B cell (primary cell): ENCODE measurements around the gene SPA17. TPM values are rescaled to one million over a fixed set of nuclear protein-coding genes. Genes with fewer than 3 reads are reported as not detected.

Experiments
- ATAC-seq: fragments of 200-7000 bp; cut with Tn5 transposase; one replicate; pipeline ENCODE4 v1.10.0; 2021; ENCODE audit warnings: low read depth, mild to moderate bottlenecking, moderate number of reproducible peaks, moderate library complexity
- CTCF ChIA-PET: fragments of 350-600 bp; sonication (Branson Sonifier 250); formaldehyde crosslinking; loops from one replicate; lab custom pipeline; 2021; ENCODE audit warnings: antibody characterized with exemption, inconsistent platforms; lab: Charles Lee
- POLR2A ChIA-PET: fragments of 350-600 bp; sonication (Branson Sonifier 250); formaldehyde crosslinking; loops from one replicate; lab custom pipeline; 2021; ENCODE audit warnings: antibody characterized with exemption; lab: Charles Lee
- DNase-seq: peaks from one replicate; pipeline ENCODE4 v3.0.0; 2013
- H2AFZ ChIP-seq: 2 replicates; pipeline ENCODE4 v1.6.1; 2012; ENCODE audit warnings: mild to moderate bottlenecking, low read depth, low read length; ENCODE audit not compliant: insufficient read depth, poor library complexity, severe bottlenecking
- H3K27ac ChIP-seq, 2 donors: 1 replicate in 1 of 2; 2 replicates in 1 of 2; pipeline ENCODE4 v1.5.1; 2012 to 2013; ENCODE audit warnings: low read length in 2 of 2, mild to moderate bottlenecking in 2 of 2, moderate library complexity in 1 of 2
- H3K27me3 ChIP-seq, 4 experiments: fragments of 200-600 bp in 1 of 4; sonication (generic) in 1 of 4; replicated peaks in 1 of 4; 1 replicate in 2 of 4; 2 replicates in 2 of 4; pipeline versions ENCODE4 v1.6.1 to v1.7.0; 2013 to 2016; ENCODE audit warnings: low read length in 3 of 4, mild to moderate bottlenecking in 2 of 4, mixed read lengths in 1 of 4, moderate library complexity in 1 of 4; ENCODE audit not compliant: insufficient read depth in 4 of 4, control insufficient read depth in 3 of 4; ENCODE audit errors: control extremely low read depth in 1 of 4
- H3K36me3 ChIP-seq, 2 experiments: replicated peaks in 1 of 2; 1 replicate in 1 of 2; 2 replicates in 1 of 2; pipeline versions ENCODE4 v1.6.1 to v1.7.1; 2013; ENCODE audit warnings: low read length in 1 of 2; ENCODE audit not compliant: insufficient read depth in 2 of 2, control insufficient read depth in 1 of 2; ENCODE audit errors: control extremely low read depth in 1 of 2, extremely low read depth in 1 of 2
- H3K4me1 ChIP-seq, 2 donors: fragments of 200-600 bp in 1 of 2; sonication (generic) in 1 of 2; 1 replicate in 1 of 2; 2 replicates in 1 of 2; pipeline versions ENCODE4 v1.5.1 to v1.6.1; 2013 to 2017; ENCODE audit warnings: low read length in 2 of 2; ENCODE audit not compliant: control insufficient read depth in 2 of 2, insufficient read depth in 2 of 2
- H3K4me2 ChIP-seq: replicated peaks from 2 replicates; pipeline ENCODE3; 2012; ENCODE audit warnings: mild to moderate bottlenecking, low read depth, low read length; ENCODE audit not compliant: poor library complexity, severe bottlenecking
- H3K4me3 ChIP-seq, 5 experiments: fragments of 200-600 bp in 1 of 5; sonication (generic) in 1 of 5; 1 replicate in 3 of 5; 2 replicates in 2 of 5; pipeline versions ENCODE4 v1.5.1 to v1.7.0; 2011 to 2016; ENCODE audit warnings: low read length in 4 of 5, mild to moderate bottlenecking in 4 of 5, low read depth in 2 of 5, control low read depth in 1 of 5, moderate library complexity in 1 of 5; ENCODE audit not compliant: insufficient read depth in 1 of 5; ENCODE audit errors: control extremely low read depth in 1 of 5, extremely low read depth in 1 of 5
- H3K79me2 ChIP-seq: fragments of 200-600 bp; sonication (generic); one replicate; pipeline ENCODE4 v1.6.0; 2016; ENCODE audit warnings: low read length; ENCODE audit not compliant: control insufficient read depth, insufficient read depth
- H3K9ac ChIP-seq: fragments of 200-600 bp; sonication (generic); 2 replicates; pipeline ENCODE4 v1.6.1; 2017; ENCODE audit warnings: mild to moderate bottlenecking, low read length, moderate library complexity
- H3K9me3 ChIP-seq, 3 donors: one replicate each; pipeline versions ENCODE4 v1.6.1 to v1.7.1; 2013; ENCODE audit warnings: low read length in 2 of 3; ENCODE audit not compliant: control insufficient read depth in 2 of 3, insufficient read depth in 1 of 3; ENCODE audit errors: control extremely low read depth in 1 of 3
- H4K20me1 ChIP-seq: 2 replicates; pipeline ENCODE4 v1.6.0; 2012; ENCODE audit warnings: mild to moderate bottlenecking, low read length; ENCODE audit not compliant: insufficient read depth, control insufficient read depth, poor library complexity, severe bottlenecking
- H3K27ac Mint-ChIP-seq: one replicate; pipeline ENCODE4 v1.8.0; 2021; ENCODE audit warnings: mixed read lengths
- H3K27me3 Mint-ChIP-seq: one replicate; pipeline ENCODE4 v1.8.0; 2021; ENCODE audit warnings: mixed read lengths
- H3K4me1 Mint-ChIP-seq: one replicate; pipeline ENCODE4 v1.8.0; 2021; ENCODE audit warnings: mixed read lengths
- H3K4me3 Mint-ChIP-seq: one replicate; pipeline ENCODE4 v1.8.0; 2021; ENCODE audit warnings: mixed read lengths
- H3K9me3 Mint-ChIP-seq: one replicate; pipeline ENCODE4 v1.8.0; 2022; ENCODE audit warnings: mixed read lengths; ENCODE audit not compliant: insufficient read depth
- CTCF ChIP-seq: fragments of 200-600 bp; IDR thresholded peaks from one replicate; pipeline ENCODE4 v1.8.0; 2022; ENCODE audit warnings: antibody characterized with exemption, mild to moderate bottlenecking
- EZH2 ChIP-seq: IDR thresholded peaks from 2 replicates; pipeline ENCODE4 v1.6.1; 2012; ENCODE audit warnings: borderline replicate concordance, low read depth, mild to moderate bottlenecking, moderate library complexity, low read length; ENCODE audit not compliant: insufficient read depth, poor library complexity, severe bottlenecking
- WGBS: methylation state at CpG from one replicate; pipeline ENCODE4 v1.1.5; 2013; ENCODE audit warnings: missing lambda C conversion rate; ENCODE audit not compliant: insufficient coverage; 5-methylcytosine and 5-hydroxymethylcytosine counted together
- intact Hi-C: fragments of 100-400 bp; cut with micrococcal nuclease; formaldehyde crosslinking; loops from one replicate; pipeline ENCODE4 v1.10.0; 2022
- polyA plus RNA-seq: library from polyadenylated mRNA; depleted of rRNA; stranded (reverse); fragments of >200 nt; gene quantifications from 2 replicates; pipeline ENCODE4 v1.2.3, GENCODE V29; 2012
- total RNA-seq, 2 donors: library from RNA; stranded (reverse); fragments of 120-200 nt in 1 of 2; gene quantifications; 1 replicate in 1 of 2; 2 replicates in 1 of 2; pipeline versions ENCODE4 v1.2.3 to v1.2.4, GENCODE V29; 2013 to 2022

Gene SPA17
- total and polyA plus RNA-seq, 2 donors (not counting 1 experiment from before 2014, with no cell fraction given) = 0.21 to 0.76 TPM

GRCh38 chr11:124719534-124719933 is 45.8 kb downstream of the SPA17 start:
- peaks cover 78% of the 10 kb centered on the region for H3K27me3 Mint-ChIP-seq
- Histone ChIP-seq H4K20me1 (no peaks in the 10 kb centered on the region), H3K9ac (no peak overlapping the region), H3K27ac (no peak overlapping the region), H3K27me3 (peaks cover 0 to 56% (median 35%) of the 10 kb centered on the region in 4 experiments), H3K9me3 (no peaks in the 10 kb centered on the region), H3K4me3 (no peak overlapping the region), H3K4me1 (peaks cover 32 to 41% of the 10 kb centered on the region in 2 donors), H2AFZ (no peak overlapping the region), H3K36me3 (no peaks in the 10 kb centered on the region), H3K79me2 (no peaks in the 10 kb centered on the region), H3K4me2 (no peak overlapping the region)
- H3K27ac Mint-ChIP-seq = no peak overlapping the region
- ATAC-seq (no peak), DNase-seq (no peak)
- intact Hi-C loops = no loop called here
- H3K4me3 Mint-ChIP-seq = no peak overlapping the region
- ChIA-PET POLR2A (no interaction called here), CTCF (no interaction called here)
- peaks cover 50% of the 10 kb centered on the region for H3K4me1 Mint-ChIP-seq
- TF ChIP-seq EZH2 = no peak
- TF ChIP-seq CTCF = no peak
- no peaks in the 10 kb centered on the region for H3K9me3 Mint-ChIP-seq
- WGBS = 90% methylated on average over 2 of the region's 2 CpGs

- peaks cover 70% of the 10 kb centered on the region for H3K4me1 Mint-ChIP-seq
- TF ChIP-seq CTCF (no peak), EZH2 (no peak)
- Histone ChIP-seq H3K4me3 (no peak overlapping the region), H3K27ac (no peak overlapping the region), H3K4me2 (peak overlapping the region; percentile 1), H3K36me3 (no peaks in the 10 kb centered on the region), H3K4me1 (peaks cover 49 to 56% of the 10 kb centered on the region in 2 donors), H3K27me3 (peaks cover 0 to 40% (median 22%) of the 10 kb centered on the region in 4 experiments), H4K20me1 (no peaks in the 10 kb centered on the region), H3K9me3 (no peaks in the 10 kb centered on the region), H3K9ac (no peak overlapping the region), H3K79me2 (no peaks in the 10 kb centered on the region), H2AFZ (no peak overlapping the region)
- intact Hi-C loops = no loop called here
- WGBS = 9% methylated on average over 5 of the region's 6 CpGs
- H3K4me3 Mint-ChIP-seq = peak overlapping the region; percentile 24
- no peaks in the 10 kb centered on the region for H3K9me3 Mint-ChIP-seq
- H3K27ac Mint-ChIP-seq = no peak overlapping the region
- ATAC-seq = no peak
- ChIA-PET POLR2A (no interaction called here), CTCF (no interaction called here)
- no peak for DNase-seq
- H3K27me3 Mint-ChIP-seq = peaks cover 59% of the 10 kb centered on the region
Observed at GRCh38 chr11:124722176-124722575, 48.5 kb downstream of the SPA17 start.
